K562 (cell line): ENCODE measurements around the gene CTNNA3. TPM values are rescaled to one million over a fixed set of nuclear protein-coding genes. Genes with fewer than 3 reads are reported as not detected.

ENCODE experiments used
- ATAC-seq: fragments of 200-7000 bp; cut with Tn5 transposase; 3 replicates; pipeline ENCODE4 v1.9.1; 2020; ENCODE audit warnings: moderate library complexity
- BruUV-seq: library from RNA; stranded (reverse); fragments of 400-500 nt; replicated peaks from 2 replicates; lab custom pipeline; 2021; lab: Mats Ljungman, UMichigan
- CTCF ChIA-PET: fragments of 300-600 bp; formaldehyde crosslinking; extraction: SDS; loops from one replicate; lab custom pipeline; 2021; ENCODE audit warnings: low intra/inter-chr PET ratio; lab: Yijun Ruan, JAX
- POLR2A ChIA-PET: fragments of 300-600, 350-650 bp; sonication (Branson Sonifier 250); formaldehyde crosslinking; extraction: SDS; loops from one replicate; lab custom pipeline; 2021; ENCODE audit warnings: antibody characterized with exemption, inconsistent platforms; lab: Yijun Ruan, JAX
- DNase-seq, 4 experiments: peaks; one replicate each; pipeline versions ENCODE4 v3.0.0 to v3.0.0-alpha.2; 2011 to 2018; ENCODE audit warnings: low spot score in 3 of 4, mixed read lengths in 3 of 4; ENCODE audit errors: extremely low read depth in 1 of 4
- FAIRE-seq: peaks from 2 replicates; lab custom pipeline; 2011; peaks lifted over from hg19 to GRCh38; lab: Jason Lieb, UNC
- H2AFZ ChIP-seq: 2 replicates; pipeline ENCODE4 v1.6.0; 2011; ENCODE audit warnings: low read depth, low read length, control low read depth, inconsistent platforms
- H3K27ac ChIP-seq: fragments of 200-600 bp; 3 replicates; pipeline ENCODE4 v1.8.0; 2011; ENCODE audit warnings: low read depth, mild to moderate bottlenecking, control low read depth, inconsistent platforms, low read length, moderate library complexity, mixed read lengths; ENCODE audit errors: extremely low read depth
- H3K27me3 ChIP-seq, 2 experiments: fragments of 300-600 bp in 1 of 2; 2 replicates in 1 of 2; 3 replicates in 1 of 2; pipeline versions ENCODE4 v1.6.0 to v1.8.0; 2011; ENCODE audit warnings: inconsistent platforms in 2 of 2, low read length in 2 of 2, mild to moderate bottlenecking in 1 of 2, mixed read lengths in 1 of 2, moderate library complexity in 1 of 2; ENCODE audit not compliant: control insufficient read depth in 2 of 2, insufficient read depth in 2 of 2
- H3K36me3 ChIP-seq: fragments of 300-600 bp; 3 replicates; pipeline ENCODE4 v1.8.0; 2011; ENCODE audit warnings: mild to moderate bottlenecking, low read length, inconsistent platforms; ENCODE audit not compliant: control insufficient read depth, insufficient read depth
- H3K4me1 ChIP-seq, 2 experiments: fragments of 200-600 bp in 1 of 2; replicated peaks in 1 of 2; 2 replicates in 1 of 2; 3 replicates in 1 of 2; pipeline versions ENCODE4 v1.5.1 to v1.8.0; 2011; ENCODE audit warnings: inconsistent platforms in 2 of 2, low read length in 2 of 2, mild to moderate bottlenecking in 1 of 2, mixed read lengths in 1 of 2, moderate library complexity in 1 of 2; ENCODE audit not compliant: control insufficient read depth in 2 of 2, insufficient read depth in 2 of 2
- H3K4me2 ChIP-seq: 2 replicates; pipeline ENCODE4 v1.6.1; 2011; ENCODE audit warnings: low read length, control low read depth, inconsistent platforms, mixed read lengths; ENCODE audit not compliant: insufficient read depth
- H3K4me3 ChIP-seq: fragments of 200-600 bp; sonication (generic), shearing (Covaris generic); 2 replicates; pipeline ENCODE4 v1.5.1; 2016; ENCODE audit warnings: control low read depth, inconsistent platforms
- H3K79me2 ChIP-seq: fragments of 200-600 bp; 3 replicates; pipeline ENCODE4 v1.8.0; 2011; ENCODE audit warnings: low read length, inconsistent platforms; ENCODE audit not compliant: control insufficient read depth, insufficient read depth
- H3K9ac ChIP-seq, 2 experiments: 2 replicates each; pipeline versions ENCODE4 v1.6.0 to v1.6.1; 2011; ENCODE audit warnings: low read depth in 2 of 2, low read length in 2 of 2, control low read depth in 1 of 2, inconsistent platforms in 1 of 2, mild to moderate bottlenecking in 1 of 2, mixed read lengths in 1 of 2; ENCODE audit not compliant: insufficient read depth in 1 of 2
- H3K9me1 ChIP-seq: one replicate; pipeline ENCODE4 v1.6.0; 2011; ENCODE audit warnings: inconsistent platforms, mild to moderate bottlenecking, low read length, moderate library complexity; ENCODE audit not compliant: control insufficient read depth, insufficient read depth
- H3K9me3 ChIP-seq: replicated peaks from 2 replicates; pipeline ENCODE4 v1.5.1; 2011; ENCODE audit warnings: low read depth, low read length, inconsistent platforms; ENCODE audit not compliant: control insufficient read depth, insufficient read depth
- H4K20me1 ChIP-seq: replicated peaks from 2 replicates; pipeline ENCODE4 v1.6.1; 2011; ENCODE audit warnings: low read length, inconsistent platforms, mixed read lengths; ENCODE audit not compliant: control insufficient read depth, insufficient read depth
- HDAC1 ChIP-seq, 2 experiments: fragments of 450-650 bp; IDR thresholded peaks; 2 replicates each; pipeline ENCODE4 v1.6.1; 2016 to 2017; ENCODE audit warnings: inconsistent platforms in 1 of 2, mild to moderate bottlenecking in 1 of 2, moderate library complexity in 1 of 2
- HDAC8 ChIP-seq: fragments of 450-650 bp; IDR thresholded peaks from 2 replicates; pipeline ENCODE4 v1.6.1; 2016; ENCODE audit warnings: mild to moderate bottlenecking, missing genetic modification characterization, moderate library complexity, missing compliant biosample characterization
- YBX1 ChIP-seq: fragments of 450-650 bp; IDR thresholded peaks from 2 replicates; pipeline ENCODE4 v1.7.1; 2016; ENCODE audit warnings: mild to moderate bottlenecking
- ZNF766 ChIP-seq: fragments of 200-800 bp; sonication (Bioruptor generic); conservative IDR thresholded peaks from 2 replicates; pipeline ENCODE4 v1.6.1; 2016; ENCODE audit warnings: missing genetic modification characterization, missing compliant biosample characterization
- WGBS: fragments of 100-300 bp; shearing (Covaris generic); methylation state at CpG from one replicate; pipeline ENCODE4 v1.1.6; 2016; ENCODE audit warnings: low coverage, mixed read lengths; ENCODE audit not compliant: insufficient coverage; ENCODE audit errors: missing lambda C conversion rate; 5-methylcytosine and 5-hydroxymethylcytosine counted together
- in situ Hi-C: fragments of 300-500 bp; cut with MboI; formaldehyde crosslinking; loops from 4 replicates; pipeline ENCODE4 v1.15.0; 2018; ENCODE audit warnings: inconsistent platforms, mixed read lengths
- intact Hi-C: fragments of 100-400 bp; cut with micrococcal nuclease; formaldehyde crosslinking; loops from 2 replicates; pipeline ENCODE4 v1.14.2; 2022
- polyA plus RNA-seq, 8 experiments: library from polyadenylated mRNA; depleted of rRNA in 4 of 8; stranded (reverse) in 5 of 8; unstranded in 3 of 8; fragments of >200 nt; fragmentation: Nextera tagmentation in 2 of 8; fragmentation: Illumina TruSeq in 1 of 8; extraction: Ambion mirVana in 2 of 8; extraction: Trizol in 1 of 8; gene quantifications; 2 replicates each; pipeline versions ENCODE4 v1.2.1 to v1.2.3, GENCODE V29; 2011 to 2014; ENCODE audit warnings: inconsistent platforms in 1 of 8, missing spikeins in 1 of 8
- total RNA-seq, 7 experiments: library from RNA; depleted of rRNA in 6 of 7; stranded (reverse); fragments of >200 nt in 6 of 7; fragmentation: Illumina TruSeq in 2 of 7; extraction: Trizol in 2 of 7; gene quantifications; 2 replicates each; pipeline versions ENCODE4 v1.2.1 to v1.2.3, GENCODE V29; 2011 to 2021; ENCODE audit warnings: low replicate concordance in 1 of 7
- TF ChIP-seq, protein P1 (sequence below): fragments of 250-450 bp; sonication (Bioruptor Pico); IDR thresholded peaks from 2 replicates; pipeline ENCODE4 v1.4.0; 2020
- TF ChIP-seq, protein P2 (sequence below): IDR thresholded peaks from 2 replicates; pipeline ENCODE4 v1.6.1; 2011; ENCODE audit warnings: borderline replicate concordance, low read depth, mild to moderate bottlenecking, moderate library complexity, low read length; ENCODE audit not compliant: insufficient read depth, poor library complexity, severe bottlenecking
- TF ChIP-seq, protein P3 (sequence below): sonication (generic); formaldehyde crosslinking; IDR thresholded peaks from 2 replicates; pipeline ENCODE4 v1.9.0; 2022; ENCODE audit warnings: mild to moderate bottlenecking, missing genetic modification reagents

The CTNNA3 gene
- total and polyA plus RNA-seq, 9 of the 15 experiments (the other 6 are each of a cell fraction or from before 2014, with no cell fraction given), result 0.04 TPM; not detected in 8

DNA sequence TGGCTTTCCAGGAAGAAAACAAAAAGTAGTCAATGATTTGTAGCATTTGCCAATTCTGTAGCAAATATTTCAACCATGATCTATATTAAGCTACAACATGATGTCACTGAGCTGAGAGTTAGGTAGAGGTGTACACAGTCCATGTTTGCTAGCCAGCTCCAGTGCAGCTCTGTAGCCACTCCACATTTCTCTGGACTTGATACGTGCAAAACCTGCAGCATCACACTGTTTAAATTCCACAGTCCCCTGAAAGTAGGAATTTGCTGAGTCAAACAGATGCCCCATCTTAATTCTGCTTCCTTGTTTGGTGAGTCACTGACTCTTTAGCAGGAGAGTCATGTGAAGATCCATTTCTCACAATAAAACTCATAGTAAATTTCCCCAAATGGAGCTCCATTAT is 859.9 kb downstream of the CTNNA3 start:
- POLR2A ChIA-PET, result no interaction called here

More for the DNA sequence above, 859.9 kb downstream of the CTNNA3 start:
- H3K9me3 ChIP-seq, result no peaks in the 10 kb centered on the region; the same call in 1 of the 2 replicates
- no peak for TF ChIP-seq YBX1
- TF ChIP-seq ZNF766, result no peak
- no peak for TF ChIP-seq HDAC1 (IDR thresholded peaks at IDR 0.05)
- TF ChIP-seq, protein P1, sequence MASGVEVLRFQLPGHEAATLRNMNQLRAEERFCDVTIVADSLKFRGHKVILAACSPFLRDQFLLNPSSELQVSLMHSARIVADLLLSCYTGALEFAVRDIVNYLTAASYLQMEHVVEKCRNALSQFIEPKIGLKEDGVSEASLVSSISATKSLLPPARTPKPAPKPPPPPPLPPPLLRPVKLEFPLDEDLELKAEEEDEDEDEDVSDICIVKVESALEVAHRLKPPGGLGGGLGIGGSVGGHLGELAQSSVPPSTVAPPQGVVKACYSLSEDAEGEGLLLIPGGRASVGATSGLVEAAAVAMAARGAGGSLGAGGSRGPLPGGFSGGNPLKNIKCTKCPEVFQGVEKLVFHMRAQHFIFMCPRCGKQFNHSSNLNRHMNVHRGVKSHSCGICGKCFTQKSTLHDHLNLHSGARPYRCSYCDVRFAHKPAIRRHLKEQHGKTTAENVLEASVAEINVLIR (CRISPR knock-in tag), result no peak
- TF ChIP-seq, protein P2, sequence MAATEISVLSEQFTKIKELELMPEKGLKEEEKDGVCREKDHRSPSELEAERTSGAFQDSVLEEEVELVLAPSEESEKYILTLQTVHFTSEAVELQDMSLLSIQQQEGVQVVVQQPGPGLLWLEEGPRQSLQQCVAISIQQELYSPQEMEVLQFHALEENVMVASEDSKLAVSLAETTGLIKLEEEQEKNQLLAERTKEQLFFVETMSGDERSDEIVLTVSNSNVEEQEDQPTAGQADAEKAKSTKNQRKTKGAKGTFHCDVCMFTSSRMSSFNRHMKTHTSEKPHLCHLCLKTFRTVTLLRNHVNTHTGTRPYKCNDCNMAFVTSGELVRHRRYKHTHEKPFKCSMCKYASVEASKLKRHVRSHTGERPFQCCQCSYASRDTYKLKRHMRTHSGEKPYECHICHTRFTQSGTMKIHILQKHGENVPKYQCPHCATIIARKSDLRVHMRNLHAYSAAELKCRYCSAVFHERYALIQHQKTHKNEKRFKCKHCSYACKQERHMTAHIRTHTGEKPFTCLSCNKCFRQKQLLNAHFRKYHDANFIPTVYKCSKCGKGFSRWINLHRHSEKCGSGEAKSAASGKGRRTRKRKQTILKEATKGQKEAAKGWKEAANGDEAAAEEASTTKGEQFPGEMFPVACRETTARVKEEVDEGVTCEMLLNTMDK, result no peak
- TF ChIP-seq, protein P3, sequence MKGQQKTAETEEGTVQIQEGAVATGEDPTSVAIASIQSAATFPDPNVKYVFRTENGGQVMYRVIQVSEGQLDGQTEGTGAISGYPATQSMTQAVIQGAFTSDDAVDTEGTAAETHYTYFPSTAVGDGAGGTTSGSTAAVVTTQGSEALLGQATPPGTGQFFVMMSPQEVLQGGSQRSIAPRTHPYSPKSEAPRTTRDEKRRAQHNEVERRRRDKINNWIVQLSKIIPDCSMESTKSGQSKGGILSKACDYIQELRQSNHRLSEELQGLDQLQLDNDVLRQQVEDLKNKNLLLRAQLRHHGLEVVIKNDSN (CRISPR knock-in tag), result no peak
- TF ChIP-seq HDAC8, result no peak
- no peak overlapping the region for H2AFZ ChIP-seq
- H3K4me2 ChIP-seq, result no peak overlapping the region
- no peak for FAIRE-seq
- WGBS, result 0% methylated on average over 1 of the region's 1 CpG
- no peak overlapping the region for H3K4me3 ChIP-seq
- no peak overlapping the region for H3K27ac ChIP-seq
- no TSS peak for BruUV-seq
- in situ Hi-C loops (no loop called here), intact Hi-C loops (no loop called here)
- no peaks in the 10 kb centered on the region for H3K27me3 ChIP-seq
- H4K20me1 ChIP-seq, result no peaks in the 10 kb centered on the region
- no peak for ATAC-seq
- H3K79me2 ChIP-seq, result no peaks in the 10 kb centered on the region
- H3K9ac ChIP-seq, result no peak overlapping the region
- H3K9me1 ChIP-seq, result no peaks in the 10 kb centered on the region
- H3K4me1 ChIP-seq, result no peaks in the 10 kb centered on the region
- no peak for DNase-seq
- no peaks in the 10 kb centered on the region for H3K36me3 ChIP-seq
- CTCF ChIA-PET, result no interaction called here
